ENCODE data around the gene SCAMP1.

- TF ChIP-seq CTCF (IDR thresholded peaks at IDR 0.05; ENCODE audit: low read length) = no peak
- TF ChIP-seq EZH2 (IDR thresholded peaks at IDR 0.05; ENCODE audit: borderline replicate concordance, low read length) = no peak
Measured at GRCh38 chr5:78377056-78377717, 16.8 kb downstream of the SCAMP1 start.

All from OCI-LY1 (cell line).